WERI-Rb-1 (cell line): ENCODE data around the gene PERM1.

ENCODE experiments used
- DNase-seq: peaks from one replicate; pipeline ENCODE4 v3.0.0-alpha.2; 2020
- H3K27ac ChIP-seq: fragments of 250-450 bp; sonication (Bioruptor Pico); 2 replicates; pipeline ENCODE4 v1.5.1; 2020; ENCODE audit warnings: mild to moderate bottlenecking, moderate library complexity
- H3K27me3 ChIP-seq: fragments of 250-450 bp; sonication (Bioruptor Pico); 2 replicates; pipeline ENCODE4 v1.5.1; 2021; ENCODE audit warnings: mild to moderate bottlenecking, low read depth, moderate library complexity; ENCODE audit not compliant: insufficient read depth, severe bottlenecking
- H3K36me3 ChIP-seq: fragments of 250-450 bp; sonication (Bioruptor Pico); 2 replicates; pipeline ENCODE4 v1.5.1; 2020; ENCODE audit warnings: mild to moderate bottlenecking, moderate library complexity
- H3K4me3 ChIP-seq: 2 replicates; pipeline ENCODE4 v1.5.1; 2011; ENCODE audit warnings: low read depth, mild to moderate bottlenecking, control low read depth, low read length
- H3K9me3 ChIP-seq: fragments of 250-450 bp; sonication (Bioruptor Pico); 2 replicates; pipeline ENCODE4 v1.5.1; 2021; ENCODE audit warnings: mild to moderate bottlenecking, moderate library complexity; ENCODE audit not compliant: severe bottlenecking
- CTCF ChIP-seq: IDR thresholded peaks from 2 replicates; pipeline ENCODE4 v1.5.1; 2011; ENCODE audit warnings: low read depth, mild to moderate bottlenecking, control low read depth, inconsistent platforms, low read length

Gene PERM1

GRCh38 chr1:956636-957035 is 25.3 kb downstream of the PERM1 start:
- DNase-seq = no peak
- H3K4me3 ChIP-seq = no peak overlapping the region
- no peak for TF ChIP-seq CTCF
- H3K27ac ChIP-seq = no peak overlapping the region
- peaks cover 50% of the 10 kb centered on the region for H3K36me3 ChIP-seq
- no peaks in the 10 kb centered on the region for H3K27me3 ChIP-seq
- H3K9me3 ChIP-seq = no peaks in the 10 kb centered on the region

GRCh38 chr1:955474-955873 is 26.4 kb downstream of the PERM1 start:
- H3K27me3 ChIP-seq = no peaks in the 10 kb centered on the region
- TF ChIP-seq CTCF = no peak

GRCh38 chr1:954927-955326 is 27.0 kb downstream of the PERM1 start:
- Histone ChIP-seq H3K9me3 (no peaks in the 10 kb centered on the region), H3K27ac (no peak overlapping the region), H3K27me3 (no peaks in the 10 kb centered on the region), H3K36me3 (peaks cover 67% of the 10 kb centered on the region), H3K4me3 (no peak overlapping the region)
- no peak for DNase-seq
- TF ChIP-seq CTCF = no peak

More at GRCh38 chr1:955474-955873, 26.4 kb downstream of the PERM1 start:
- DNase-seq = no peak
- no peak overlapping the region for H3K4me3 ChIP-seq
- H3K27ac ChIP-seq = no peak overlapping the region
- no peaks in the 10 kb centered on the region for H3K9me3 ChIP-seq
- H3K36me3 ChIP-seq = peaks cover 61% of the 10 kb centered on the region

- TF ChIP-seq CTCF = no peak
- Histone ChIP-seq H3K27ac (no peak overlapping the region), H3K9me3 (no peaks in the 10 kb centered on the region), H3K36me3 (peaks cover 79% of the 10 kb centered on the region), H3K4me3 (no peak overlapping the region), H3K27me3 (no peaks in the 10 kb centered on the region)
- no peak for DNase-seq
These were observed 28.2 kb downstream of the PERM1 start for GRCh38 chr1:953524-954320.

- H3K36me3 ChIP-seq = peaks cover 87% of the 10 kb centered on the region
- TF ChIP-seq CTCF = no peak
These were observed 29.3 kb downstream of the PERM1 start for GRCh38 chr1:952603-953002.

GRCh38 chr1:952201-952600 is 29.7 kb downstream of the PERM1 start:
- Histone ChIP-seq H3K27ac (no peak overlapping the region), H3K9me3 (no peaks in the 10 kb centered on the region), H3K27me3 (no peaks in the 10 kb centered on the region), H3K36me3 (peaks cover 91% of the 10 kb centered on the region), H3K4me3 (no peak overlapping the region)
- DNase-seq = no peak
- TF ChIP-seq CTCF = no peak

More at GRCh38 chr1:952603-953002, 29.3 kb downstream of the PERM1 start:
- DNase-seq = no peak
- H3K4me3 ChIP-seq = no peak overlapping the region
- no peaks in the 10 kb centered on the region for H3K9me3 ChIP-seq
- H3K27me3 ChIP-seq = no peaks in the 10 kb centered on the region
- no peak overlapping the region for H3K27ac ChIP-seq
